ENCODE results near the gene CALCR.

Gene CALCR

GRCh38 chr7:93559639-93560491, 14.7 kb downstream of the CALCR start:
- WGBS, 2 experiments (ENCODE audit: insufficient coverage in 2 of 2), result 40 to 100% methylated on average over 1 to 2 of the region's 3 CpGs
- peaks cover 5% of the 10 kb centered on the region for H3K4me1 ChIP-seq (ENCODE audit: control insufficient read depth, insufficient read depth, low read length, poor library complexity, severe bottlenecking)
- H3K27ac ChIP-seq (ENCODE audit: low read depth, low read length, severe bottlenecking), result no peak overlapping the region
- H3K36me3 ChIP-seq (ENCODE audit: control insufficient read depth, insufficient read depth, low read length), result no peaks in the 10 kb centered on the region
- no peaks in the 10 kb centered on the region for H3K9me3 ChIP-seq (ENCODE audit: control insufficient read depth, low read length)
- no peak overlapping the region for H3K4me3 ChIP-seq (ENCODE audit: extremely low read depth, insufficient read depth, low read length, poor library complexity, severe bottlenecking)

- Histone ChIP-seq H3K27ac (ENCODE audit: low read depth, low read length, severe bottlenecking) (no peak overlapping the region), H3K36me3 (ENCODE audit: control insufficient read depth, insufficient read depth, low read length) (no peaks in the 10 kb centered on the region), H3K4me3 (ENCODE audit: extremely low read depth, insufficient read depth, low read length, poor library complexity, severe bottlenecking) (no peak overlapping the region), H3K4me1 (ENCODE audit: control insufficient read depth, insufficient read depth, low read length, poor library complexity, severe bottlenecking) (peaks cover 5% of the 10 kb centered on the region), H3K9me3 (ENCODE audit: control insufficient read depth, low read length) (no peaks in the 10 kb centered on the region)
- 47 to 59% methylated on average over 2 to 3 of the region's 3 CpGs for WGBS, 2 experiments (ENCODE audit: insufficient coverage in 2 of 2)
Measured at GRCh38 chr7:93558705-93559614, 15.6 kb downstream of the CALCR start.

- Histone ChIP-seq H3K4me3 (ENCODE audit: extremely low read depth, insufficient read depth, low read length, poor library complexity, severe bottlenecking) (no peak overlapping the region), H3K27ac (ENCODE audit: low read depth, low read length, severe bottlenecking) (no peak overlapping the region), H3K9me3 (ENCODE audit: control insufficient read depth, low read length) (no peaks in the 10 kb centered on the region), H3K36me3 (ENCODE audit: control insufficient read depth, insufficient read depth, low read length) (no peaks in the 10 kb centered on the region), H3K4me1 (ENCODE audit: control insufficient read depth, insufficient read depth, low read length, poor library complexity, severe bottlenecking) (peaks cover 5% of the 10 kb centered on the region)
- no CpG with 5 or more reads among the region's 2 CpGs for WGBS, 2 experiments (ENCODE audit: insufficient coverage in 2 of 2)
Measured at GRCh38 chr7:93551931-93552330, 22.6 kb downstream of the CALCR start.

GRCh38 chr7:93551063-93551895, 23.2 kb downstream of the CALCR start:
- Histone ChIP-seq H3K27ac (ENCODE audit: low read depth, low read length, severe bottlenecking) (no peak overlapping the region), H3K4me1 (ENCODE audit: control insufficient read depth, insufficient read depth, low read length, poor library complexity, severe bottlenecking) (peaks cover 5% of the 10 kb centered on the region), H3K9me3 (ENCODE audit: control insufficient read depth, low read length) (no peaks in the 10 kb centered on the region), H3K36me3 (ENCODE audit: control insufficient read depth, insufficient read depth, low read length) (no peaks in the 10 kb centered on the region), H3K4me3 (ENCODE audit: extremely low read depth, insufficient read depth, low read length, poor library complexity, severe bottlenecking) (no peak overlapping the region)
- 14 to 17% methylated on average over 5 to 6 of the region's 6 CpGs for WGBS, 2 experiments (ENCODE audit: insufficient coverage in 2 of 2)

GRCh38 chr7:93547716-93548115, 26.8 kb downstream of the CALCR start:
- WGBS, 2 experiments (ENCODE audit: insufficient coverage in 2 of 2), result 100% methylated on average over 1 to 2 of the region's 3 CpGs
- no peaks in the 10 kb centered on the region for H3K9me3 ChIP-seq (ENCODE audit: control insufficient read depth, low read length)

GRCh38 chr7:93544691-93545090, 29.8 kb downstream of the CALCR start:
- WGBS, 2 experiments (ENCODE audit: insufficient coverage in 2 of 2), result 100% methylated on average over 2 of the region's 2 CpGs; no CpG with 5 or more reads in 1 of the 2 experiments
- no peak overlapping the region for H3K4me3 ChIP-seq (ENCODE audit: extremely low read depth, insufficient read depth, low read length, poor library complexity, severe bottlenecking)
- H3K36me3 ChIP-seq (ENCODE audit: control insufficient read depth, insufficient read depth, low read length), result no peaks in the 10 kb centered on the region
- no peak overlapping the region for H3K27ac ChIP-seq (ENCODE audit: low read depth, low read length, severe bottlenecking)
- no peaks in the 10 kb centered on the region for H3K4me1 ChIP-seq (ENCODE audit: control insufficient read depth, insufficient read depth, low read length, poor library complexity, severe bottlenecking)
- H3K9me3 ChIP-seq (ENCODE audit: control insufficient read depth, low read length), result no peaks in the 10 kb centered on the region

More at GRCh38 chr7:93547716-93548115, 26.8 kb downstream of the CALCR start:
- Histone ChIP-seq H3K4me1 (ENCODE audit: control insufficient read depth, insufficient read depth, low read length, poor library complexity, severe bottlenecking) (no peaks in the 10 kb centered on the region), H3K36me3 (ENCODE audit: control insufficient read depth, insufficient read depth, low read length) (no peaks in the 10 kb centered on the region), H3K4me3 (ENCODE audit: extremely low read depth, insufficient read depth, low read length, poor library complexity, severe bottlenecking) (no peak overlapping the region), H3K27ac (ENCODE audit: low read depth, low read length, severe bottlenecking) (no peak overlapping the region)

- Histone ChIP-seq H3K4me1 (ENCODE audit: control insufficient read depth, insufficient read depth, low read length, poor library complexity, severe bottlenecking) (no peaks in the 10 kb centered on the region), H3K27ac (ENCODE audit: low read depth, low read length, severe bottlenecking) (no peak overlapping the region), H3K36me3 (ENCODE audit: control insufficient read depth, insufficient read depth, low read length) (no peaks in the 10 kb centered on the region), H3K9me3 (ENCODE audit: control insufficient read depth, low read length) (no peaks in the 10 kb centered on the region), H3K4me3 (ENCODE audit: extremely low read depth, insufficient read depth, low read length, poor library complexity, severe bottlenecking) (no peak overlapping the region)
- WGBS, 2 experiments (ENCODE audit: insufficient coverage in 2 of 2), result no CpG with 5 or more reads among the region's 1 CpG
Measured at GRCh38 chr7:93538061-93538460, 36.5 kb downstream of the CALCR start.

GRCh38 chr7:93535616-93536015, 38.9 kb downstream of the CALCR start:
- no peak overlapping the region for H3K4me3 ChIP-seq (ENCODE audit: extremely low read depth, insufficient read depth, low read length, poor library complexity, severe bottlenecking)
- H3K27ac ChIP-seq (ENCODE audit: low read depth, low read length, severe bottlenecking), result no peak overlapping the region
- no peaks in the 10 kb centered on the region for H3K4me1 ChIP-seq (ENCODE audit: control insufficient read depth, insufficient read depth, low read length, poor library complexity, severe bottlenecking)
- H3K36me3 ChIP-seq (ENCODE audit: control insufficient read depth, insufficient read depth, low read length), result no peaks in the 10 kb centered on the region
- H3K9me3 ChIP-seq (ENCODE audit: control insufficient read depth, low read length), result no peaks in the 10 kb centered on the region

- H3K27ac ChIP-seq (ENCODE audit: low read depth, low read length, severe bottlenecking), result no peak overlapping the region
- no peaks in the 10 kb centered on the region for H3K9me3 ChIP-seq (ENCODE audit: control insufficient read depth, low read length)
Measured at GRCh38 chr7:93530701-93531100, 43.8 kb downstream of the CALCR start.

GRCh38 chr7:93516834-93517233, 57.7 kb downstream of the CALCR start:
- H3K9me3 ChIP-seq (ENCODE audit: control insufficient read depth, low read length), result no peaks in the 10 kb centered on the region
- H3K36me3 ChIP-seq (ENCODE audit: control insufficient read depth, insufficient read depth, low read length), result no peaks in the 10 kb centered on the region
- H3K4me3 ChIP-seq (ENCODE audit: extremely low read depth, insufficient read depth, low read length, poor library complexity, severe bottlenecking), result no peak overlapping the region
- WGBS, 2 experiments (ENCODE audit: insufficient coverage in 2 of 2), result 78 to 100% methylated on average over 1 of the region's 4 CpGs
- H3K27ac ChIP-seq (ENCODE audit: low read depth, low read length, severe bottlenecking), result no peak overlapping the region
- H3K4me1 ChIP-seq (ENCODE audit: control insufficient read depth, insufficient read depth, low read length, poor library complexity, severe bottlenecking), result no peaks in the 10 kb centered on the region

More at GRCh38 chr7:93530701-93531100, 43.8 kb downstream of the CALCR start:
- Histone ChIP-seq H3K4me3 (ENCODE audit: extremely low read depth, insufficient read depth, low read length, poor library complexity, severe bottlenecking) (no peak overlapping the region), H3K36me3 (ENCODE audit: control insufficient read depth, insufficient read depth, low read length) (no peaks in the 10 kb centered on the region), H3K4me1 (ENCODE audit: control insufficient read depth, insufficient read depth, low read length, poor library complexity, severe bottlenecking) (no peaks in the 10 kb centered on the region)
